Left ventricle myocardium inferior (tissue), 1 donor: ENCODE results near the gene ADORA2A. TPM values are rescaled to one million over a fixed set of nuclear protein-coding genes. Genes with fewer than 3 reads are reported as not detected.
A peak's percentile ranks its signal among the peaks of the same experiment; 100 is the strongest.

ENCODE experiments used
- DNase-seq: peaks from one replicate; pipeline ENCODE4 v3.0.0-alpha.2; 2020
- H3K27ac ChIP-seq: fragments of 200-600 bp; replicated peaks from 2 replicates; pipeline ENCODE4 v1.8.0; 2021
- H3K27me3 ChIP-seq: fragments of 200-600 bp; 2 replicates; pipeline ENCODE4 v1.8.0; 2021; ENCODE audit warnings: low read depth
- H3K36me3 ChIP-seq: fragments of 200-600 bp; 2 replicates; pipeline ENCODE4 v1.8.0; 2021
- H3K4me1 ChIP-seq: fragments of 200-600 bp; 2 replicates; pipeline ENCODE4 v1.8.0; 2021
- H3K4me3 ChIP-seq: fragments of 200-600 bp; 2 replicates; pipeline ENCODE4 v1.8.0; 2021; ENCODE audit warnings: mild to moderate bottlenecking, moderate library complexity
- H3K9me3 ChIP-seq: fragments of 200-600 bp; replicated peaks from 2 replicates; pipeline ENCODE4 v1.8.0; 2021
- intact Hi-C: fragments of 100-400 bp; cut with micrococcal nuclease; formaldehyde crosslinking; loops from one replicate; pipeline ENCODE4 v1.11.0; 2022
- total RNA-seq: library from RNA; stranded (reverse); fragmentation: NEBNext Ultra II Directional; extraction: Animal tissue kit (Norgen Biotek cat#: 25700); gene quantifications from one replicate; pipeline ENCODE4 v1.2.1, GENCODE V29; 2021
- TF ChIP-seq, protein P1 (sequence below): fragments of 200-600 bp; IDR thresholded peaks from 2 replicates; pipeline ENCODE4 v1.8.0; 2021; ENCODE audit warnings: antibody characterized with exemption, mild to moderate bottlenecking, borderline replicate concordance
- donor health status: DM: no; HTN: yes; CAD: no; lungs with severe emphysema.

ADORA2A gene
- total RNA-seq, 1 donor from 2014 or later, result 3.6 TPM

GRCh38 chr22:24403346-24403745 is 24.1 kb upstream of the ADORA2A start:
- Histone ChIP-seq H3K36me3 (peaks cover 14% of the 10 kb centered on the region), H3K4me3 (no peak overlapping the region), H3K4me1 (peaks cover 83% of the 10 kb centered on the region), H3K27me3 (no peaks in the 10 kb centered on the region), H3K9me3 (no peaks in the 10 kb centered on the region), H3K27ac (peak overlapping the region; percentile 87)
- intact Hi-C loops, result no loop called here
- TF ChIP-seq, protein P1, sequence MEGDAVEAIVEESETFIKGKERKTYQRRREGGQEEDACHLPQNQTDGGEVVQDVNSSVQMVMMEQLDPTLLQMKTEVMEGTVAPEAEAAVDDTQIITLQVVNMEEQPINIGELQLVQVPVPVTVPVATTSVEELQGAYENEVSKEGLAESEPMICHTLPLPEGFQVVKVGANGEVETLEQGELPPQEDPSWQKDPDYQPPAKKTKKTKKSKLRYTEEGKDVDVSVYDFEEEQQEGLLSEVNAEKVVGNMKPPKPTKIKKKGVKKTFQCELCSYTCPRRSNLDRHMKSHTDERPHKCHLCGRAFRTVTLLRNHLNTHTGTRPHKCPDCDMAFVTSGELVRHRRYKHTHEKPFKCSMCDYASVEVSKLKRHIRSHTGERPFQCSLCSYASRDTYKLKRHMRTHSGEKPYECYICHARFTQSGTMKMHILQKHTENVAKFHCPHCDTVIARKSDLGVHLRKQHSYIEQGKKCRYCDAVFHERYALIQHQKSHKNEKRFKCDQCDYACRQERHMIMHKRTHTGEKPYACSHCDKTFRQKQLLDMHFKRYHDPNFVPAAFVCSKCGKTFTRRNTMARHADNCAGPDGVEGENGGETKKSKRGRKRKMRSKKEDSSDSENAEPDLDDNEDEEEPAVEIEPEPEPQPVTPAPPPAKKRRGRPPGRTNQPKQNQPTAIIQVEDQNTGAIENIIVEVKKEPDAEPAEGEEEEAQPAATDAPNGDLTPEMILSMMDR, result no peak
- DNase-seq, result no peak

DNA sequence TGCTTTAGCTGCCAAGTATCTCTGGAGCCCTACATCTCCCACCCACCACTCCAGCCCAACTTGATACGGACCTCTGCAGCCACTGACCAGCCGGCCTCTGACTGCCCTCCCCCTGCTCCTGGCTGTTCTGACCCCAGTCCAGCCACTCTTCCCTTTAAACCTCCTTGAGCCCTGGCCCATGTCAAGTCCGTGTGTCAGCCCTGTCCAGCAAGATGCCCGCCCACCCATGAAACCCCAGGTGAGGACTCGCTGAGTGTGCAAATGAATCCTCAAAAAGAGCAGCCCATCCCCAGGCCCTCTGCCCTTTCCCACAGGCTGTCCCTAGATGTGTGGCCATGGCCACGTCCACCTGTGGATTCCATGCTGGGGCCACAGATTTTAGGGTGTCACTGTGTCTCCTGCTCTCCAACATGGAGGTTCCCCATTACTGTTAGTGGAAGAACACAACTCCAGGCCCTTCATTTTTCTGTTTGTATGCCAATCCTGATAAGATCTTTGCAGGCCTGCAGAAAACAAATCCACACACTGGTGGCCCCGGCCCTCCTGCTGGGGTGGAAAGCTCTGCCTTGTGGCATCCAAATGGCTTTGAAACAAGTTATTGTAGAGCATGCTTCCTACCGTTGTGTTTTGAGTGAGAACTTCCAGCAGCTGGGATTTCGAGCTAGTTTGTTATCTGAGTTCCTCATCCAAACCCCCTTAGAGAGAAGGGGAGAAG is 22.7 kb upstream of the ADORA2A start:
- DNase-seq, result no peak
- Histone ChIP-seq H3K27ac (peak overlapping the region; percentile 87), H3K4me1 (peaks cover 94% of the 10 kb centered on the region)

DNA sequence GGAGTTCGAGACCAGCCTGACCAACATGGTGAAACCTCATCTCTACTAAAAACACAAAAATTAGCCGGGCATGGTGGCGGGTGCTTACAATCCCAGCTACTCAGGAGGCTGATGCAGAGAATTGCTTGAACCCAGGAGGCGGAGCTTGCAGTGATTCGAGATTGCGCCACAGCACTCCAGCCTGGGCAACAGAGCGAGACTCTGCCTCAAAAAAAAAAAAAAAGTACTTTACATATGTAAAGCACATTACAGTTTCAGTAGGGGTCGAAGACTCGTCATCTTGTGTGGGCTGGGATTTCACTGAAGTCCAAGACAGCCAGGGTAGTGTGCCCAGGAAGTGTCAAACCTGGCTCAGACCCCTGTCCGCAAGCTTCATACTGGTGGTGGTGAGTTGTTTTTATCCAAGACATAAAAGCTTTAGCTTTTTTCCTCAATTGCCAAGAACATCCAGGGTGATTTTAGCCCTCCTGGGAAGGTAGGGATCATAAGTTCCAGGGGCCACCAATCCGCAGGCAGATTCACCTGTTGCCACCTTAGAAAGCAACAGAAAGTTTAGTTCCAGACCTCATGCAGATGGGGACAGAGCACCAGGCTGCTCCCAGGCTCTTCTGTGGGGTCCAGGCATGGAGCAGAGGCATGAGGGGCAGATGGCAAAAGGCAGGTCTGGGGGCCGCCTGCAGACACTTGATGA is 21.6 kb upstream of the ADORA2A start:
- Histone ChIP-seq H3K27ac (no peak overlapping the region), H3K9me3 (no peaks in the 10 kb centered on the region), H3K4me3 (no peak overlapping the region), H3K4me1 (peaks cover 84% of the 10 kb centered on the region), H3K36me3 (peaks cover 11% of the 10 kb centered on the region), H3K27me3 (no peaks in the 10 kb centered on the region)
- no peak for DNase-seq
- TF ChIP-seq, protein P1, result no peak
- intact Hi-C loops, result no loop called here

More for the DNA sequence above, 22.7 kb upstream of the ADORA2A start:
- intact Hi-C loops, result no loop called here
- TF ChIP-seq, protein P1, result no peak
- Histone ChIP-seq H3K36me3 (peaks cover 11% of the 10 kb centered on the region), H3K9me3 (no peaks in the 10 kb centered on the region), H3K4me3 (no peak overlapping the region), H3K27me3 (no peaks in the 10 kb centered on the region)

DNA sequence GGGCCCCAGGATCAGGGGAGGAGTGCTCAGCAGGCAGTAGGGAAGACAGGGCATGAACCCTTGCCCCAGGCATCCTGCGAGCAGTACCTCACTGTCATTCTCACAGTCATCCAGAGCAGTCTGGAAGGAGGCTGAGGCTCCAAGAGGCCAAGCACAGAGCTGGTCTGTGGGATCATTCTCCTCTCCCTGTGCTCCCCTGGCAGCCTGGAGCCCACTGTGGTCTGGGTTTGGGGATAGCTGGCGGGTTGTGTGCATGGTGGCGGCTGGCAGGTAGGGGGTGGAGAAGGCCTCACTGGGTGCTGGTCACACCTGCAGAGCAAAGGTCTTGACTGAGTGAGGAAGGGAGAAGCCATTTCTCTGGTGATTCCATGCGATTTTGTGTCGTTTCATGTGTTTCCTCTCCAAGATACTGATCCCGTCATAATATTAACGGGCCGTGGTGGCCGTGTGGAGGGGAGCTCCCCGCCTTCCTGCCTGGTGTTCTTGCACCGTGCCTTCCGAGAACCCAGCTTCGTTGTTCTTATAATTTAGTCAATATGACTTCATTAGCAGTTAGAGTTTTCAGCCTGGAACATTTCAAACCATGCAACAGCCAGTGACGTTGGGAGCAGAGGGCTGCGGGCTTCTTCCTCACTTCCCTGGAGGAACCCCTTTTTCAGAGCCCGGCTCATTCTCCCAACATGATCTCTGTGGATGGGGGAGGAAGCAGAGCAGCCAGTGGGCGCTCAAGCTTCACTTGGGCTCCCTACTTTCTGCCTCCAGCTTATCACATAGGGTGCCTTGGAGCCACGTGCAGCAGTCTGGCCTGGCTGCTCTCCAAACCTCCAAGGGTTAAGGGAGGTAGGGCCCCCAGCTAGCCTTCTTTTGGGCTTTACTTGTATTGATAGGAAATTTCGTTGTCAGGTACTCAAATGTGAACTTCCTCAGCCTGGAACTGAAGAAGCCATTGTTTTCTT is 20.8 kb upstream of the ADORA2A start:
- H3K9me3 ChIP-seq, result no peaks in the 10 kb centered on the region
- H3K27me3 ChIP-seq, result no peaks in the 10 kb centered on the region
- peaks cover 12% of the 10 kb centered on the region for H3K36me3 ChIP-seq
- H3K4me3 ChIP-seq, result no peak overlapping the region
- DNase-seq, result no peak
- intact Hi-C loops, result no loop called here
- peak overlapping the region; percentile 64 for H3K27ac ChIP-seq
- TF ChIP-seq, protein P1, result no peak
- peaks cover 76% of the 10 kb centered on the region for H3K4me1 ChIP-seq

GRCh38 chr22:24407278-24407665 is 20.1 kb upstream of the ADORA2A start:
- Histone ChIP-seq H3K9me3 (no peaks in the 10 kb centered on the region), H3K4me1 (peaks cover 69% of the 10 kb centered on the region), H3K4me3 (no peak overlapping the region), H3K27ac (peak overlapping the region; percentile 64), H3K27me3 (no peaks in the 10 kb centered on the region), H3K36me3 (peaks cover 16% of the 10 kb centered on the region)
- TF ChIP-seq, protein P1, result no peak
- intact Hi-C loops, result no loop called here
- DNase-seq, result no peak
